Measurements from ENCODE around the gene MTMR10. TPM values are rescaled to one million over a fixed set of nuclear protein-coding genes. Genes with fewer than 3 reads are reported as not detected.

Gene MTMR10
- total RNA-seq, 1 experiment from 2014 or later, result 7.6 TPM

DNA sequence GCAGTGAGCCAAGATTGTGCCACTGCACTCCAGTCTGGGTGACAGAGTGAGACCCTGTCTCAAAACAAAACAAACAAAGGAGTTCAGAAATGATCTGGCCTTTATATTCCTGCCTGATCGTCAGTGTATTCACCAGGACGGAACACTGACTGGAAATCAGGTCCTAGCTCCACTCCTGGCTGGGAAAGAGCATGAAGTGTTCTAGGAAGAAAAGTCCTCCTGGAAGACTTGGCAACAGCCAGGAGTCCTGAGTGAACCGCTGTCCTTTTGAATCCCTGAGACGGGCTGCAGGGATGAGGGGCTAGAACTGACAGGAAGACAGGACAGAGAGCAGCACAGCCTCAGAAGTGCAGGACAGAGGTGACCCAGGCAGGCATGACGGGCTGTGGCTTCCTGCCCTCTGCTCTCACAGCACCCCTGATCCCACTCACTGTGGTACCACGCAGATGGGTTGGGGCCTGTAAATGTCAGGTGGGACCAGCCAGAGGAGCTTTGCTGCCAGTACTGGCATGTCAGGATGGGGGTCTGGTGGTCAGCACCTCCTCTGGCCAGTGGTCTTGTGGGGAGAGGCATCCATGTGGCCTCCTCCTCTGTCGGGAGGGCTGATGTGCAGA is 64.2 kb downstream of the MTMR10 start:
- no peak overlapping the region for H2AFZ ChIP-seq (ENCODE audit: low read length)
- no peaks in the 10 kb centered on the region for H3K9me3 ChIP-seq (ENCODE audit: low read length)
- ChIA-PET CTCF (no interaction called here), POLR2A (ENCODE audit: unreplicated experiment) (no interaction called here)
- no peaks in the 10 kb centered on the region for H3K27me3 ChIP-seq (ENCODE audit: low read length)
- H3K4me1 ChIP-seq (ENCODE audit: insufficient read depth, low read length), result peaks cover 5% of the 10 kb centered on the region
- H3K27ac ChIP-seq (ENCODE audit: low read length), result no peak overlapping the region
- H3K9ac ChIP-seq (ENCODE audit: low read length), result no peak overlapping the region
- no peak overlapping the region for H3K4me3 ChIP-seq (ENCODE audit: low read length)
- ATAC-seq (no peak), DNase-seq (no peak)
- H3F3A ChIP-seq (ENCODE audit: low read length, unreplicated experiment), result no peaks in the 10 kb centered on the region
- H3K79me2 ChIP-seq (ENCODE audit: low read length), result no peaks in the 10 kb centered on the region
- TF ChIP-seq EZH2phosphoT487 (IDR thresholded peaks at IDR 0.05; ENCODE audit: borderline replicate concordance, low read length) (no peak), EZH2 (IDR thresholded peaks at IDR 0.05; ENCODE audit: low read length, unreplicated experiment) (no peak)
- TF ChIP-seq, protein P1, sequence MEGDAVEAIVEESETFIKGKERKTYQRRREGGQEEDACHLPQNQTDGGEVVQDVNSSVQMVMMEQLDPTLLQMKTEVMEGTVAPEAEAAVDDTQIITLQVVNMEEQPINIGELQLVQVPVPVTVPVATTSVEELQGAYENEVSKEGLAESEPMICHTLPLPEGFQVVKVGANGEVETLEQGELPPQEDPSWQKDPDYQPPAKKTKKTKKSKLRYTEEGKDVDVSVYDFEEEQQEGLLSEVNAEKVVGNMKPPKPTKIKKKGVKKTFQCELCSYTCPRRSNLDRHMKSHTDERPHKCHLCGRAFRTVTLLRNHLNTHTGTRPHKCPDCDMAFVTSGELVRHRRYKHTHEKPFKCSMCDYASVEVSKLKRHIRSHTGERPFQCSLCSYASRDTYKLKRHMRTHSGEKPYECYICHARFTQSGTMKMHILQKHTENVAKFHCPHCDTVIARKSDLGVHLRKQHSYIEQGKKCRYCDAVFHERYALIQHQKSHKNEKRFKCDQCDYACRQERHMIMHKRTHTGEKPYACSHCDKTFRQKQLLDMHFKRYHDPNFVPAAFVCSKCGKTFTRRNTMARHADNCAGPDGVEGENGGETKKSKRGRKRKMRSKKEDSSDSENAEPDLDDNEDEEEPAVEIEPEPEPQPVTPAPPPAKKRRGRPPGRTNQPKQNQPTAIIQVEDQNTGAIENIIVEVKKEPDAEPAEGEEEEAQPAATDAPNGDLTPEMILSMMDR (conservative IDR thresholded peaks at IDR 0.05; ENCODE audit: low read depth, low read length), result no peak
- no peak overlapping the region for H3K4me2 ChIP-seq (ENCODE audit: low read length)
- BruUV-seq (replicated peaks), result no TSS peak
- intact Hi-C loops (cut with micrococcal nuclease), result no loop called here
- no peaks in the 10 kb centered on the region for H3K9me2 ChIP-seq (replicated peaks; ENCODE audit: low read length)
- H3K36me3 ChIP-seq (ENCODE audit: low read depth, low read length), result peaks cover 20% of the 10 kb centered on the region; the same call in 1 of the 2 replicates
- H4K20me1 ChIP-seq (ENCODE audit: low read length), result no peaks in the 10 kb centered on the region

DNA sequence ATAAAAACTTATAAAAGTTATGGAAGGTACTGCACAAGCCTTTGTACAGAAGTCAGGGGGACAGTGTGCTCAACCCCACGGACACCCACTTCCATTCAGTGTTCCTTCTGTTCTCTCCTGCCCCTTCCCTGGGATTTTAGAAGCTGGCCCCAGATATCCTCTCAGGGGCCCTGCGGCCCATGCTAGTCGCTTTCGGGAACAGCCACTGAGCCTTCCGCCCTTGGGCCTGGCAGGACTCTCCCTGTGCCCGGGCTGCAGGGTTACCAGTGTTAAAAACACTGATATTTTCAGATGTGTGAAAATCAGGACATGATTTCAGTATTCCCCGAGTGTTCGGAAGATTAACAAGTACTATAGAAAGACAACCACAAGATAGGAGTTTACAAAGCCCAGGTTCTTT is 65.3 kb downstream of the MTMR10 start:
- BruUV-seq (replicated peaks), result no TSS peak
- no peak for DNase-seq
- H3K4me3 ChIP-seq (ENCODE audit: low read length), result no peak overlapping the region
- no peak overlapping the region for H3K4me2 ChIP-seq (ENCODE audit: low read length)
- CTCF ChIA-PET, result no interaction called here
- H3K27ac ChIP-seq (ENCODE audit: low read length), result no peak overlapping the region
- H3K9me2 ChIP-seq (replicated peaks; ENCODE audit: low read length), result no peaks in the 10 kb centered on the region
- TF ChIP-seq EZH2 (IDR thresholded peaks at IDR 0.05; ENCODE audit: low read length, unreplicated experiment) (no peak), EZH2phosphoT487 (IDR thresholded peaks at IDR 0.05; ENCODE audit: borderline replicate concordance, low read length) (no peak)
- TF ChIP-seq, protein P1 (conservative IDR thresholded peaks at IDR 0.05; ENCODE audit: low read depth, low read length), result no peak
- peaks cover 30% of the 10 kb centered on the region; the same call in 1 of the 2 replicates for H3K36me3 ChIP-seq (ENCODE audit: low read depth, low read length)
- no peak for ATAC-seq
- no peak overlapping the region for H3K9ac ChIP-seq (ENCODE audit: low read length)
- no peaks in the 10 kb centered on the region for H4K20me1 ChIP-seq (ENCODE audit: low read length)
- H3K79me2 ChIP-seq (ENCODE audit: low read length), result no peaks in the 10 kb centered on the region
- H3K4me1 ChIP-seq (ENCODE audit: insufficient read depth, low read length), result peaks cover 10% of the 10 kb centered on the region
- no peaks in the 10 kb centered on the region for H3K9me3 ChIP-seq (ENCODE audit: low read length)
- H2AFZ ChIP-seq (ENCODE audit: low read length), result no peak overlapping the region
- no peaks in the 10 kb centered on the region for H3F3A ChIP-seq (ENCODE audit: low read length, unreplicated experiment)
- intact Hi-C loops (cut with micrococcal nuclease), result no loop called here
- POLR2A ChIA-PET (ENCODE audit: unreplicated experiment), result no interaction called here
- H3K27me3 ChIP-seq (ENCODE audit: low read length), result no peaks in the 10 kb centered on the region

DNA sequence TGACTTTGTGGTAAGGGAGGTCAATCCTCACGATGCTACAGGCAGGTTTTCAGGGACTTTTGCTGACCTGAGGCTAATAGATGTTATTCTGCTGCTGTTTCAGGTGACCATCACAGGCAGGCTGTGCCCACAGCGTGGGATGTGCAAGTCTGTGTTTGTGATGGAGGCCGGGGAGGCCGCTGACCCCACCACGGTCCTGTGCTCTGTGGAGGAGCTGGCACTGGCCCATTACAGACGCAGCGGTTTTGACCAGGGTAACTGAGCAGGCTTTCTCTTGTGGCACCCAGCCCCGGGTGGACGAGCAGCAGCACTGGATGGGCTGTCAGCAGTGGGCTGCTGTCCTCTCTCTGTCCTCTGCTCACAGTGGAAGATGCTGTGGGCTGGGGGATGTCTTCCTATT is 65.7 kb downstream of the MTMR10 start:
- no peaks in the 10 kb centered on the region for H3K9me2 ChIP-seq (replicated peaks; ENCODE audit: low read length)
- CTCF ChIA-PET, result no interaction called here
- no peaks in the 10 kb centered on the region for H4K20me1 ChIP-seq (ENCODE audit: low read length)
- intact Hi-C loops (cut with micrococcal nuclease), result no loop called here
- no peak overlapping the region for H3K9ac ChIP-seq (ENCODE audit: low read length)
- DNase-seq (no peak), ATAC-seq (no peak)
- H3K9me3 ChIP-seq (ENCODE audit: low read length), result no peaks in the 10 kb centered on the region
- H3K27ac ChIP-seq (ENCODE audit: low read length), result no peak overlapping the region
- H2AFZ ChIP-seq (ENCODE audit: low read length), result no peak overlapping the region
- no TSS peak for BruUV-seq (replicated peaks)
- H3K4me2 ChIP-seq (ENCODE audit: low read length), result no peak overlapping the region
- H3K36me3 ChIP-seq (ENCODE audit: low read depth, low read length), result peaks cover 33% of the 10 kb centered on the region; the same call in 1 of the 2 replicates
- no peaks in the 10 kb centered on the region for H3K27me3 ChIP-seq (ENCODE audit: low read length)
- no peak overlapping the region for H3K4me3 ChIP-seq (ENCODE audit: low read length)
- TF ChIP-seq EZH2phosphoT487 (IDR thresholded peaks at IDR 0.05; ENCODE audit: borderline replicate concordance, low read length) (no peak), EZH2 (IDR thresholded peaks at IDR 0.05; ENCODE audit: low read length, unreplicated experiment) (no peak)
- TF ChIP-seq, protein P1 (conservative IDR thresholded peaks at IDR 0.05; ENCODE audit: low read depth, low read length), result no peak
- POLR2A ChIA-PET (ENCODE audit: unreplicated experiment), result no interaction called here
- peaks cover 10% of the 10 kb centered on the region for H3K4me1 ChIP-seq (ENCODE audit: insufficient read depth, low read length)
- no peaks in the 10 kb centered on the region for H3K79me2 ChIP-seq (ENCODE audit: low read length)
- H3F3A ChIP-seq (ENCODE audit: low read length, unreplicated experiment), result no peaks in the 10 kb centered on the region

Data from PC-3 (cell line).